Neural cell (in vitro differentiated cells): ENCODE measurements around the gene CCIN. TPM values are rescaled to one million over a fixed set of nuclear protein-coding genes. Genes with fewer than 3 reads are reported as not detected.

Experiments
- H2AFZ ChIP-seq: fragments of 200-600, 300-800 bp; sonication (generic), shearing (Covaris generic); 2 replicates; pipeline ENCODE4 v1.6.0; 2014; ENCODE audit warnings: low read depth, mild to moderate bottlenecking, antibody characterized with exemption, low read length, moderate library complexity
- H3F3A ChIP-seq: fragments of 200-600 bp; shearing (Covaris generic); 2 replicates; pipeline ENCODE4 v1.6.1; 2016; ENCODE audit warnings: mild to moderate bottlenecking, moderate library complexity, mixed read lengths, antibody characterized with exemption, low read length; ENCODE audit not compliant: insufficient read depth, poor library complexity, severe bottlenecking
- H3K27ac ChIP-seq: fragments of 200-600, 300-800 bp; sonication (generic), shearing (Covaris generic); 2 replicates; pipeline ENCODE4 v1.5.1; 2014; ENCODE audit warnings: mild to moderate bottlenecking, low read length, moderate library complexity
- H3K27me3 ChIP-seq: fragments of 300-800, 200-600 bp; sonication (generic), shearing (Covaris generic); 2 replicates; pipeline ENCODE4 v1.6.0; 2014; ENCODE audit warnings: mild to moderate bottlenecking, low read depth, low read length, moderate library complexity; ENCODE audit not compliant: insufficient read depth
- H3K36me3 ChIP-seq: fragments of 300-800, 200-600 bp; sonication (generic), shearing (Covaris generic); 2 replicates; pipeline ENCODE4 v1.5.1; 2014; ENCODE audit warnings: mild to moderate bottlenecking, antibody characterized with exemption, low read length, moderate library complexity; ENCODE audit not compliant: insufficient read depth
- H3K4me2 ChIP-seq: fragments of 300-800, 200-600 bp; sonication (generic), shearing (Covaris generic); 2 replicates; pipeline ENCODE4 v1.6.0; 2014; ENCODE audit warnings: mild to moderate bottlenecking, low read length
- H3K4me3 ChIP-seq: fragments of 300-800, 200-600 bp; sonication (generic), shearing (Covaris generic); 2 replicates; pipeline ENCODE4 v1.5.1; 2014; ENCODE audit warnings: mild to moderate bottlenecking, low read length, moderate library complexity
- H3K79me2 ChIP-seq: fragments of 200-600 bp; shearing (Covaris generic); replicated peaks from 2 replicates; pipeline ENCODE4 v1.6.0; 2014; ENCODE audit warnings: mild to moderate bottlenecking, low read length, moderate library complexity; ENCODE audit not compliant: insufficient read depth
- H3K9ac ChIP-seq: fragments of 300-800, 200-600 bp; sonication (generic), shearing (Covaris generic); 2 replicates; pipeline ENCODE4 v1.6.1; 2016; ENCODE audit warnings: mild to moderate bottlenecking, low read length, mixed read lengths
- H3K9me2 ChIP-seq: fragments of 200-600 bp; shearing (Covaris generic); 2 replicates; pipeline ENCODE4 v1.6.1; 2016; ENCODE audit warnings: mild to moderate bottlenecking, low read length, mixed read lengths; ENCODE audit not compliant: insufficient read depth
- H3K9me3 ChIP-seq: fragments of 200-600, 300-800 bp; sonication (generic), shearing (Covaris generic); 2 replicates; pipeline ENCODE4 v1.6.1; 2016; ENCODE audit warnings: mild to moderate bottlenecking, mixed run types, low read length, moderate library complexity, mixed read lengths
- H4K20me1 ChIP-seq: fragments of 200-600 bp; shearing (Covaris generic); 2 replicates; pipeline ENCODE4 v1.6.1; 2016; ENCODE audit warnings: mild to moderate bottlenecking, mixed run types; ENCODE audit not compliant: insufficient read depth
- CTCF ChIP-seq: fragments of 450-650 bp; IDR thresholded peaks from 2 replicates; pipeline ENCODE4 v1.5.1; 2014; ENCODE audit warnings: antibody characterized with exemption, mild to moderate bottlenecking, moderate library complexity; ENCODE audit not compliant: poor library complexity, severe bottlenecking
- EP300 ChIP-seq: fragments of 450-650 bp; conservative IDR thresholded peaks from 2 replicates; pipeline ENCODE4 v1.6.1; 2014; ENCODE audit warnings: antibody characterized with exemption, mild to moderate bottlenecking, moderate library complexity; ENCODE audit not compliant: poor library complexity, severe bottlenecking
- EZH2 ChIP-seq: fragments of 200-600, 300-800 bp; shearing (Covaris generic), sonication (generic); IDR thresholded peaks from 2 replicates; pipeline ENCODE4 v1.6.1; 2014; ENCODE audit warnings: antibody characterized with exemption, low read length, borderline replicate concordance, mild to moderate bottlenecking; ENCODE audit not compliant: insufficient read depth, poor library complexity, severe bottlenecking
- MXI1 ChIP-seq: fragments of 450-650 bp; conservative IDR thresholded peaks from 2 replicates; pipeline ENCODE4 v1.6.1; 2014; ENCODE audit warnings: antibody characterized with exemption, mild to moderate bottlenecking; ENCODE audit not compliant: poor library complexity, severe bottlenecking
- POLR2AphosphoS5 ChIP-seq: IDR thresholded peaks from 2 replicates; pipeline ENCODE4 v1.6.1; 2012
- RAD21 ChIP-seq: fragments of 450-650 bp; conservative IDR thresholded peaks from 2 replicates; pipeline ENCODE4 v1.6.1; 2014; ENCODE audit warnings: antibody characterized with exemption, mild to moderate bottlenecking, moderate library complexity
- REST ChIP-seq: IDR thresholded peaks from 2 replicates; pipeline ENCODE4 v1.6.1; 2012; ENCODE audit warnings: borderline replicate concordance
- SMC3 ChIP-seq: fragments of 450-650 bp; conservative IDR thresholded peaks from 2 replicates; pipeline ENCODE4 v1.6.1; 2014; ENCODE audit warnings: antibody characterized with exemption, mild to moderate bottlenecking, moderate library complexity; ENCODE audit not compliant: poor library complexity
- TAF1 ChIP-seq: IDR thresholded peaks from 2 replicates; pipeline ENCODE4 v1.6.1; 2012; ENCODE audit warnings: low read depth
- polyA plus RNA-seq: library from polyadenylated mRNA; depleted of rRNA; stranded (reverse); fragments of >200 nt; gene quantifications from 2 replicates; pipeline ENCODE4 v1.2.3, GENCODE V29; 2014

The CCIN gene
- polyA plus RNA-seq, 1 donor from 2014 or later, result not detected

GRCh38 chr9:36132086-36132485 is 37.1 kb upstream of the CCIN start:
- H3K9me3 ChIP-seq, result no peaks in the 10 kb centered on the region
- no peak overlapping the region for H3K4me3 ChIP-seq
- no peak overlapping the region for H2AFZ ChIP-seq
- H3K36me3 ChIP-seq, result no peaks in the 10 kb centered on the region
- no peaks in the 10 kb centered on the region for H3K79me2 ChIP-seq
- H3K4me2 ChIP-seq, result no peak overlapping the region
- no peak overlapping the region for H3K9ac ChIP-seq
- H3K27me3 ChIP-seq, result peaks cover 23% of the 10 kb centered on the region
- no peaks in the 10 kb centered on the region for H3F3A ChIP-seq
- no peaks in the 10 kb centered on the region for H4K20me1 ChIP-seq
- H3K9me2 ChIP-seq, result no peaks in the 10 kb centered on the region
- no peak overlapping the region for H3K27ac ChIP-seq
- TF ChIP-seq POLR2AphosphoS5, result no peak
- no peak for TF ChIP-seq SMC3

GRCh38 chr9:36134761-36135505 is 34.3 kb upstream of the CCIN start:
- peaks cover 33% of the 10 kb centered on the region for H3K27me3 ChIP-seq
- H4K20me1 ChIP-seq, result no peaks in the 10 kb centered on the region
- H3K9me3 ChIP-seq, result no peaks in the 10 kb centered on the region
- no peak overlapping the region for H2AFZ ChIP-seq
- TF ChIP-seq POLR2AphosphoS5, result no peak
- no peak for TF ChIP-seq CTCF
- TF ChIP-seq TAF1, result no peak
- TF ChIP-seq EZH2, result no peak
- no peak for TF ChIP-seq REST
- TF ChIP-seq MXI1, result no peak
- no peak for TF ChIP-seq SMC3
- no peak for TF ChIP-seq EP300
- no peak for TF ChIP-seq RAD21
- H3K79me2 ChIP-seq, result no peaks in the 10 kb centered on the region
- H3K9ac ChIP-seq, result no peak overlapping the region
- H3K4me2 ChIP-seq, result no peak overlapping the region
- no peak overlapping the region for H3K4me3 ChIP-seq
- H3K36me3 ChIP-seq, result no peaks in the 10 kb centered on the region
- no peaks in the 10 kb centered on the region for H3K9me2 ChIP-seq
- H3F3A ChIP-seq, result no peaks in the 10 kb centered on the region
- H3K27ac ChIP-seq, result no peak overlapping the region
